Lung (tissue), 12 donors: ENCODE results near the gene RERE. TPM values are rescaled to one million over a fixed set of nuclear protein-coding genes. Genes with fewer than 3 reads are reported as not detected.

ENCODE experiments used
- ATAC-seq: fragments of 200-7000 bp; cut with Tn5 transposase; one replicate; pipeline ENCODE4 v1.9.1; 2020; ENCODE audit warnings: moderate number of reproducible peaks; ENCODE audit not compliant: insufficient read depth, low FRiP score
- DNase-seq, 3 donors: peaks; one replicate each; pipeline ENCODE4 v3.0.0-alpha.2; 2013 to 2017
- H3K27ac ChIP-seq, 2 donors: one replicate each; pipeline ENCODE4 v1.5.1; 2013; ENCODE audit warnings: mild to moderate bottlenecking in 2 of 2, moderate library complexity in 2 of 2, control low read depth in 1 of 2, inconsistent platforms in 1 of 2, low read depth in 1 of 2, low read length in 1 of 2
- H3K27me3 ChIP-seq, 3 donors: one replicate each; pipeline ENCODE4 v1.5.1; 2013; ENCODE audit warnings: low read length in 2 of 3; ENCODE audit not compliant: control insufficient read depth in 3 of 3, insufficient read depth in 3 of 3
- H3K36me3 ChIP-seq, 4 donors: one replicate each; pipeline ENCODE4 v1.5.1; 2013; ENCODE audit warnings: low read length in 4 of 4, mild to moderate bottlenecking in 1 of 4, moderate library complexity in 1 of 4; ENCODE audit not compliant: control insufficient read depth in 4 of 4, insufficient read depth in 4 of 4
- H3K4me1 ChIP-seq, 5 donors: one replicate each; pipeline ENCODE4 v1.5.1; 2013; ENCODE audit warnings: low read length in 5 of 5, mild to moderate bottlenecking in 2 of 5, moderate library complexity in 1 of 5; ENCODE audit not compliant: control insufficient read depth in 5 of 5, insufficient read depth in 5 of 5
- H3K4me3 ChIP-seq: one replicate; pipeline ENCODE4 v1.5.1; 2013; ENCODE audit warnings: mild to moderate bottlenecking, control low read depth, moderate library complexity
- H3K9ac ChIP-seq, 2 donors: one replicate each; pipeline ENCODE4 v1.5.1; 2013; ENCODE audit warnings: low read length in 2 of 2, control low read depth in 1 of 2; ENCODE audit not compliant: insufficient read depth in 1 of 2
- H3K9me3 ChIP-seq, 4 donors: one replicate each; pipeline ENCODE4 v1.5.1; 2013; ENCODE audit warnings: low read length in 3 of 4, mild to moderate bottlenecking in 1 of 4, moderate library complexity in 1 of 4; ENCODE audit not compliant: control insufficient read depth in 4 of 4, insufficient read depth in 3 of 4
- CTCF ChIP-seq: IDR thresholded peaks from 2 replicates; pipeline ENCODE4 v1.5.1; 2012; ENCODE audit warnings: mild to moderate bottlenecking; ENCODE audit errors: control extremely low read depth, extremely low read depth
- WGBS, 2 donors: extraction: QIAGEN DNeasy Blood & Tissue Kit; methylation state at CpG; one replicate each; pipeline ENCODE4 v1.1.7; 2013; 5-methylcytosine and 5-hydroxymethylcytosine counted together
- polyA plus RNA-seq, 2 donors: library from polyadenylated mRNA; stranded (reverse); fragments of 200-250 nt; gene quantifications; one replicate each; pipeline ENCODE4 v1.2.1, GENCODE V29; 2013
- total RNA-seq, 2 donors: library from RNA; depleted of rRNA in 1 of 2; stranded (reverse); fragments of >200 nt in 1 of 2; gene quantifications; one replicate each; pipeline ENCODE4 v1.2.1, GENCODE V29; 2014 to 2021
- donor health status: control.
- donor health status: control.
- donor health status: Bipolar disorder and iron deficiency.
- donor health status: healthy.
- donor health status: DM: yes; HTN: yes; CAD: no.

Gene RERE
- total and polyA plus RNA-seq, 4 donors = 21.7 to 207 (median 57.5) TPM

- H3K36me3 ChIP-seq = peaks cover 0 to 12% (median 6%) of the 10 kb centered on the region in 4 donors
- H3K9me3 ChIP-seq = no peaks in the 10 kb centered on the region
- ATAC-seq = no peak
- no peak overlapping the region for H3K9ac ChIP-seq
- peaks cover 39 to 75% (median 62%) of the 10 kb centered on the region in 5 donors for H3K4me1 ChIP-seq
- DNase-seq = no peak
- 89 to 91% methylated on average over 2 of the region's 2 CpGs for WGBS, 2 donors
- H3K27ac ChIP-seq = peak overlapping the region; percentile 66 to 94
- no peaks in the 10 kb centered on the region for H3K27me3 ChIP-seq
- H3K4me3 ChIP-seq = no peak overlapping the region
- no peak for TF ChIP-seq CTCF
Measured at GRCh38 chr1:8374812-8375211, 442.6 kb downstream of the RERE start.

- peak overlapping the region in 1 of 2 donors; percentile 28 for H3K9ac ChIP-seq
- ATAC-seq (peak; percentile 10), DNase-seq (no peak)
- no peaks in the 10 kb centered on the region for H3K27me3 ChIP-seq
- 79 to 83% methylated on average over 5 of the region's 5 CpGs for WGBS, 2 donors
- H3K4me1 ChIP-seq = peaks cover 35 to 71% (median 58%) of the 10 kb centered on the region in 5 donors
- peaks cover 0 to 10% (median 5%) of the 10 kb centered on the region in 4 donors for H3K36me3 ChIP-seq
- H3K4me3 ChIP-seq = no peak overlapping the region
- H3K27ac ChIP-seq = peak overlapping the region; percentile 66 to 94
- H3K9me3 ChIP-seq = no peaks in the 10 kb centered on the region
- TF ChIP-seq CTCF = no peak
Measured at GRCh38 chr1:8374356-8374755, 443.1 kb downstream of the RERE start.

- peak; percentile 51 for ATAC-seq
- TF ChIP-seq CTCF = no peak
- Histone ChIP-seq H3K4me3 (no peak overlapping the region), H3K9me3 (no peaks in the 10 kb centered on the region), H3K27me3 (no peaks in the 10 kb centered on the region), H3K4me1 (peaks cover 28 to 68% (median 53%) of the 10 kb centered on the region in 5 donors), H3K9ac (peak overlapping the region in 1 of 2 donors; percentile 71), H3K27ac (peak overlapping the region; percentile 91 to 94), H3K36me3 (peaks cover 0 to 7% (median 5%) of the 10 kb centered on the region in 4 donors)
- DNase-seq = peak; percentile 71 to 91 (median 87)
- 33 to 61% methylated on average over 19 of the region's 19 CpGs for WGBS, 2 donors
Measured at GRCh38 chr1:8373581-8374241, 443.7 kb downstream of the RERE start.

GRCh38 chr1:8373125-8373524, 444.3 kb downstream of the RERE start:
- ATAC-seq = no peak
- TF ChIP-seq CTCF = no peak
- Histone ChIP-seq H3K27me3 (no peaks in the 10 kb centered on the region), H3K9me3 (no peaks in the 10 kb centered on the region), H3K9ac (peak overlapping the region in 1 of 2 donors; percentile 71), H3K4me1 (peaks cover 24 to 62% (median 47%) of the 10 kb centered on the region in 5 donors), H3K27ac (peak overlapping the region; percentile 91 to 94), H3K4me3 (no peak overlapping the region), H3K36me3 (peaks cover 0 to 7% (median 5%) of the 10 kb centered on the region in 4 donors)
- WGBS, 2 donors = 68 to 73% methylated on average over 3 of the region's 3 CpGs
- no peak for DNase-seq
